OCI-LY3 (cell line): ENCODE measurements around the gene NLRX1.

Experiments used
- EZH2phosphoT487 ChIP-seq: fragments of 200-600 bp; shearing (Covaris generic); IDR thresholded peaks from 2 replicates; pipeline ENCODE4 v1.6.1; 2018; ENCODE audit warnings: antibody characterized with exemption, mixed run types, low read depth
- TF ChIP-seq, protein P1 (sequence below): fragments of 200-600, 300-600 bp; sonication (generic); IDR thresholded peaks from 2 replicates; pipeline ENCODE4 v1.5.1; 2014; ENCODE audit warnings: antibody characterized with exemption, low read length, low read depth

DNA sequence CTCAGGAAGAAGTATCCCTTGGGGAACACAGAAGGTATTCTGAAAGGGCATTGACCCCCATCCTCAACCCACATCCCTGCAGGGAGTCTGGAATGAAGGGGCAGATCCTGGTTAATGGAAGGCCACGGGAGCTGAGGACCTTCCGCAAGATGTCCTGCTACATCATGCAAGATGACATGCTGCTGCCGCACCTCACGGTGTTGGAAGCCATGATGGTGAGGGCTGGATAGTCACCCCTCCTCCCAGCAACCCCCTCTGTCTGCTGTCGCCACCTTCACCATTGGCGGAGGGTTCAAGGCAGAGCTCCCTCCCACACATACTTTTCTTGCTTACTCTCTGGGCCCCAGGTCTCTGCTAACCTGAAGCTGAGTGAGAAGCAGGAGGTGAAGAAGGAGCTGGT, 14.3 kb upstream of the NLRX1 start:
- TF ChIP-seq, protein P1, sequence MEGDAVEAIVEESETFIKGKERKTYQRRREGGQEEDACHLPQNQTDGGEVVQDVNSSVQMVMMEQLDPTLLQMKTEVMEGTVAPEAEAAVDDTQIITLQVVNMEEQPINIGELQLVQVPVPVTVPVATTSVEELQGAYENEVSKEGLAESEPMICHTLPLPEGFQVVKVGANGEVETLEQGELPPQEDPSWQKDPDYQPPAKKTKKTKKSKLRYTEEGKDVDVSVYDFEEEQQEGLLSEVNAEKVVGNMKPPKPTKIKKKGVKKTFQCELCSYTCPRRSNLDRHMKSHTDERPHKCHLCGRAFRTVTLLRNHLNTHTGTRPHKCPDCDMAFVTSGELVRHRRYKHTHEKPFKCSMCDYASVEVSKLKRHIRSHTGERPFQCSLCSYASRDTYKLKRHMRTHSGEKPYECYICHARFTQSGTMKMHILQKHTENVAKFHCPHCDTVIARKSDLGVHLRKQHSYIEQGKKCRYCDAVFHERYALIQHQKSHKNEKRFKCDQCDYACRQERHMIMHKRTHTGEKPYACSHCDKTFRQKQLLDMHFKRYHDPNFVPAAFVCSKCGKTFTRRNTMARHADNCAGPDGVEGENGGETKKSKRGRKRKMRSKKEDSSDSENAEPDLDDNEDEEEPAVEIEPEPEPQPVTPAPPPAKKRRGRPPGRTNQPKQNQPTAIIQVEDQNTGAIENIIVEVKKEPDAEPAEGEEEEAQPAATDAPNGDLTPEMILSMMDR = no peak
- no peak for TF ChIP-seq EZH2phosphoT487
